ENCODE data around the gene INTS4.
"Not testable (repeated sequence)": the region's sequence is repeated elsewhere in the genome, so short reads cannot be mapped to it uniquely, and the experiment has no call there.

DNA sequence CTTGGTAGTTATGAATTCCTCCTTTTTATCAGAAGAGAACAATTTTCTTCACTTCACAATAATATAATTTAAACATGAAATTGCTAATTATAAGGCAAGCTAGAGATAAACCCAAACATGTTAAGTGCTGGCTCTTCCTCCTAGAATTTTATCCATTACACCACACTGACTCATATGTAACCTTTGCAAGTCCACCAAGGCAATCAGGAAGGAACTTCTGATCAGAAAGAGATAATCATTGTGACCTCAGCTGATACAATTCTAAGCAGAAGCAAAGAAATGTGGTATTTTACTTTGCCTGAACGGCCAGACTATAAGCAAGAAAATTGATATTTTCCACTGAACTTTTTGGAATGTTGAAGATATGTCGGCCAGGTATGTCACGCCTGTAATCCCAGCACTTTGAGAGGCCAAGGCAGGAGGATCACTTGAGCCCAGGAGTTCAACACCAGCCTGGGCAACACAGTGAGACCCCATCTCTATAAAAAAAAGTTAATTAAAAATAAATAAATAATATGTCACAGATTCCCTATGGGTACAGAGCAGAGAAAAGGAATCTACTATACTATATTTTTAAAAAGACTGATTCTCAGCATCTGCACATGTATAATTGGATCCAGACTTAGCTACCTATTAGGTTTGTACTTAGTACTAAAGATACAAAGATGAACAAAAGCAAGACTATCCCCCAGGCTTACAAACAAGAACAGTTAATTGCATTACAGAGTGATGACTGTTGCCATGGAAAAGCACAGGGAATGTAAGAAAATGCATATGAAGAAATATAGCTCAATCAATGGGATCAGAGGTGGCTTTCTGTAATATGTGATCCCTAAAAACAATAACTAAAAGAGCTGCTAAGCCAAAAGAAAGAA is 63.9 kb downstream of the INTS4 start:
- TF ChIP-seq, protein P1, sequence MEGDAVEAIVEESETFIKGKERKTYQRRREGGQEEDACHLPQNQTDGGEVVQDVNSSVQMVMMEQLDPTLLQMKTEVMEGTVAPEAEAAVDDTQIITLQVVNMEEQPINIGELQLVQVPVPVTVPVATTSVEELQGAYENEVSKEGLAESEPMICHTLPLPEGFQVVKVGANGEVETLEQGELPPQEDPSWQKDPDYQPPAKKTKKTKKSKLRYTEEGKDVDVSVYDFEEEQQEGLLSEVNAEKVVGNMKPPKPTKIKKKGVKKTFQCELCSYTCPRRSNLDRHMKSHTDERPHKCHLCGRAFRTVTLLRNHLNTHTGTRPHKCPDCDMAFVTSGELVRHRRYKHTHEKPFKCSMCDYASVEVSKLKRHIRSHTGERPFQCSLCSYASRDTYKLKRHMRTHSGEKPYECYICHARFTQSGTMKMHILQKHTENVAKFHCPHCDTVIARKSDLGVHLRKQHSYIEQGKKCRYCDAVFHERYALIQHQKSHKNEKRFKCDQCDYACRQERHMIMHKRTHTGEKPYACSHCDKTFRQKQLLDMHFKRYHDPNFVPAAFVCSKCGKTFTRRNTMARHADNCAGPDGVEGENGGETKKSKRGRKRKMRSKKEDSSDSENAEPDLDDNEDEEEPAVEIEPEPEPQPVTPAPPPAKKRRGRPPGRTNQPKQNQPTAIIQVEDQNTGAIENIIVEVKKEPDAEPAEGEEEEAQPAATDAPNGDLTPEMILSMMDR (IDR thresholded peaks at IDR 0.05): not testable (repeated sequence)
- TF ChIP-seq POLR2A (IDR thresholded peaks at IDR 0.05): not testable (repeated sequence)

All from adrenal gland (tissue), 5 donors.